WTC11 (cell line): ENCODE data around the gene OSBPL10. TPM values are rescaled to one million over a fixed set of nuclear protein-coding genes. Genes with fewer than 3 reads are reported as not detected.

Experiments used
- ATAC-seq: fragments of 200-7000 bp; cut with Tn5 transposase; 2 replicates; pipeline ENCODE4 v1.10.0; 2021; ENCODE audit warnings: mild to moderate bottlenecking, moderate library complexity
- CTCF ChIA-PET: fragments of 300-600 bp; sonication (Branson Sonifier 250); formaldehyde crosslinking; loops from one replicate; lab custom pipeline; 2021; ENCODE audit warnings: antibody characterized with exemption; lab: Charles Lee
- POLR2A ChIA-PET: fragments of 350-600 bp; sonication (Branson Sonifier 250); formaldehyde crosslinking; loops from one replicate; lab custom pipeline; 2021; ENCODE audit warnings: antibody characterized with exemption; lab: Charles Lee
- DNase-seq: peaks from one replicate; pipeline ENCODE4 v3.0.0; 2021; ENCODE audit warnings: low spot score
- H3K27ac Mint-ChIP-seq: 2 replicates; pipeline ENCODE4 v1.8.0; 2021; ENCODE audit warnings: mixed read lengths
- H3K27me3 Mint-ChIP-seq: 2 replicates; pipeline ENCODE4 v1.8.0; 2021; ENCODE audit warnings: low read depth, mild to moderate bottlenecking, moderate library complexity, mixed read lengths
- H3K36me3 Mint-ChIP-seq: 2 replicates; pipeline ENCODE4 v1.8.0; 2021; ENCODE audit warnings: mixed read lengths
- H3K4me1 Mint-ChIP-seq: 2 replicates; pipeline ENCODE4 v1.8.0; 2022; ENCODE audit warnings: mixed read lengths
- H3K4me3 Mint-ChIP-seq: 2 replicates; pipeline ENCODE4 v1.8.0; 2021; ENCODE audit warnings: mild to moderate bottlenecking, moderate library complexity, mixed read lengths
- H3K9me3 Mint-ChIP-seq: 2 replicates; pipeline ENCODE4 v1.8.0; 2021; ENCODE audit warnings: mixed read lengths
- AFF4 ChIP-seq: sonication (generic); formaldehyde crosslinking; IDR thresholded peaks from 2 replicates; pipeline ENCODE4 v1.8.1; 2023; ENCODE audit warnings: mild to moderate bottlenecking, missing genetic modification reagents, borderline replicate concordance
- CDX4 ChIP-seq: fragments of 250-450 bp; sonication (Bioruptor Pico); IDR thresholded peaks from 2 replicates; pipeline ENCODE4 v1.9.0; 2021; ENCODE audit warnings: moderate library complexity, mild to moderate bottlenecking, inconsistent platforms, borderline replicate concordance
- ESRRA ChIP-seq: sonication (generic); formaldehyde crosslinking; IDR thresholded peaks from 2 replicates; pipeline ENCODE4 v1.8.1; 2022; ENCODE audit warnings: mild to moderate bottlenecking, missing genetic modification reagents, borderline replicate concordance
- ETV6 ChIP-seq: sonication (generic); formaldehyde crosslinking; IDR thresholded peaks from 2 replicates; pipeline ENCODE4 v1.8.1; 2022; ENCODE audit warnings: mild to moderate bottlenecking, missing genetic modification reagents
- MAX ChIP-seq: sonication (generic); formaldehyde crosslinking; IDR thresholded peaks from 2 replicates; pipeline ENCODE4 v1.8.0; 2022; ENCODE audit warnings: mild to moderate bottlenecking, missing genetic modification reagents
- MXD4 ChIP-seq: fragments of 250-450 bp; sonication (Bioruptor Pico); IDR thresholded peaks from 2 replicates; pipeline ENCODE4 v1.8.0; 2021; ENCODE audit warnings: mild to moderate bottlenecking, moderate library complexity, borderline replicate concordance
- PRDM15 ChIP-seq: sonication (generic); formaldehyde crosslinking; IDR thresholded peaks from 2 replicates; pipeline ENCODE4 v1.8.0; 2022; ENCODE audit warnings: missing genetic modification reagents
- SMAD3 ChIP-seq: sonication (generic); formaldehyde crosslinking; IDR thresholded peaks from 2 replicates; pipeline ENCODE4 v1.8.0; 2022; ENCODE audit warnings: missing genetic modification reagents, mild to moderate bottlenecking, borderline replicate concordance
- SP1 ChIP-seq: sonication (generic); formaldehyde crosslinking; conservative IDR thresholded peaks from 2 replicates; pipeline ENCODE4 v1.8.1; 2022; ENCODE audit warnings: missing genetic modification reagents
- TEAD4 ChIP-seq: sonication (generic); formaldehyde crosslinking; IDR thresholded peaks from 2 replicates; pipeline ENCODE4 v1.8.0; 2022; ENCODE audit warnings: mild to moderate bottlenecking, missing genetic modification reagents
- ZMAT4 ChIP-seq: fragments of 250-450 bp; sonication (Bioruptor Pico); IDR thresholded peaks from 2 replicates; pipeline ENCODE4 v1.9.0; 2021; ENCODE audit warnings: mild to moderate bottlenecking
- ZNF423 ChIP-seq: fragments of 250-450 bp; sonication (Bioruptor Pico); IDR thresholded peaks from 2 replicates; pipeline ENCODE4 v2.1.2; 2022; ENCODE audit warnings: mild to moderate bottlenecking, moderate library complexity
- ZNF512 ChIP-seq: sonication (generic); formaldehyde crosslinking; IDR thresholded peaks from 2 replicates; pipeline ENCODE4 v1.8.1; 2022; ENCODE audit warnings: missing genetic modification reagents, borderline replicate concordance
- total RNA-seq: library from RNA; stranded (reverse); gene quantifications from 3 replicates; pipeline ENCODE4 v1.2.3, GENCODE V29; 2021
- TF ChIP-seq, protein P1 (sequence below): fragments of 200-600 bp; IDR thresholded peaks from 2 replicates; pipeline ENCODE4 v1.8.0; 2022; ENCODE audit warnings: antibody characterized with exemption

Gene OSBPL10
- total RNA-seq, 1 experiment from 2014 or later: 84.1 TPM

DNA sequence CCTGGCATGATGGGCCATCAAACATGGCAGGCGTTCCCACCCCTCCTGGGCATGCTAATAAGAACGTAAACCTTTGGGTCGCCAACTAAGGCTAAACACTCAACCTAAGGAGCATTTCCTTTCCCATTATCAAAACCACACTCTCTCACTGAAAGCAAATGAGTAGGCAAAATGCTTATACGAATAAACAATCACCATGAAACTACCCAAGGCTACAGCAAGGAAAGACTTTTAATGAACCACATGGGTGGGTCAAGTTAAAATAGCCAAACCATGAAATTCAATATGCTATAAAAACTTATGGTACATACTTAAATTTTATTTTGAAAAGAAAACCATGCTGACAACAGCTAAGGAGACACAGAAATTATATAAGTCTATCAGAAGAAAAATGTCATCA, 180.6 kb downstream of the OSBPL10 start:
- ChIA-PET POLR2A (no interaction called here), CTCF (no interaction called here)
- Mint-ChIP-seq H3K4me1 (peaks cover 19% of the 10 kb centered on the region), H3K36me3 (peaks cover 5% of the 10 kb centered on the region; the same call in 1 of the 2 replicates), H3K4me3 (no peak overlapping the region), H3K27ac (peak overlapping the region; percentile 57; the same call in 1 of the 2 replicates), H3K27me3 (no peaks in the 10 kb centered on the region), H3K9me3 (no peaks in the 10 kb centered on the region)
- ATAC-seq (no peak), DNase-seq (no peak)
- TF ChIP-seq ETV6 (CRISPR knock-in tag): no peak
- TF ChIP-seq ZNF512 (CRISPR knock-in tag): no peak
- TF ChIP-seq SMAD3: no peak
- TF ChIP-seq ZNF423 (CRISPR knock-in tag): no peak
- no peak for TF ChIP-seq SP1 (CRISPR knock-in tag)
- TF ChIP-seq AFF4: no peak
- no peak for TF ChIP-seq PRDM15 (CRISPR knock-in tag)
- TF ChIP-seq MXD4 (CRISPR knock-in tag): no peak
- TF ChIP-seq TEAD4 (CRISPR knock-in tag): no peak
- TF ChIP-seq MAX: no peak
- TF ChIP-seq ESRRA (CRISPR knock-in tag): no peak
- TF ChIP-seq, protein P1, sequence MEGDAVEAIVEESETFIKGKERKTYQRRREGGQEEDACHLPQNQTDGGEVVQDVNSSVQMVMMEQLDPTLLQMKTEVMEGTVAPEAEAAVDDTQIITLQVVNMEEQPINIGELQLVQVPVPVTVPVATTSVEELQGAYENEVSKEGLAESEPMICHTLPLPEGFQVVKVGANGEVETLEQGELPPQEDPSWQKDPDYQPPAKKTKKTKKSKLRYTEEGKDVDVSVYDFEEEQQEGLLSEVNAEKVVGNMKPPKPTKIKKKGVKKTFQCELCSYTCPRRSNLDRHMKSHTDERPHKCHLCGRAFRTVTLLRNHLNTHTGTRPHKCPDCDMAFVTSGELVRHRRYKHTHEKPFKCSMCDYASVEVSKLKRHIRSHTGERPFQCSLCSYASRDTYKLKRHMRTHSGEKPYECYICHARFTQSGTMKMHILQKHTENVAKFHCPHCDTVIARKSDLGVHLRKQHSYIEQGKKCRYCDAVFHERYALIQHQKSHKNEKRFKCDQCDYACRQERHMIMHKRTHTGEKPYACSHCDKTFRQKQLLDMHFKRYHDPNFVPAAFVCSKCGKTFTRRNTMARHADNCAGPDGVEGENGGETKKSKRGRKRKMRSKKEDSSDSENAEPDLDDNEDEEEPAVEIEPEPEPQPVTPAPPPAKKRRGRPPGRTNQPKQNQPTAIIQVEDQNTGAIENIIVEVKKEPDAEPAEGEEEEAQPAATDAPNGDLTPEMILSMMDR: no peak
- TF ChIP-seq CDX4: no peak
- TF ChIP-seq ZMAT4 (CRISPR knock-in tag): no peak
